ENCODE measurements around the gene RIN3. TPM values are rescaled to one million over a fixed set of nuclear protein-coding genes. Genes with fewer than 3 reads are reported as not detected.

The RIN3 gene
- total RNA-seq, 4 donors from 2014 or later: 15.1 to 32.3 (median 21.9) TPM

GRCh38 chr14:92591346-92591745 lies 77.8 kb downstream of the RIN3 start:
- TF ChIP-seq CTCF (IDR thresholded peaks at IDR 0.05; ENCODE audit: low read depth): no peak

- no peak for TF ChIP-seq CTCF (IDR thresholded peaks at IDR 0.05; ENCODE audit: low read depth)
Measured at GRCh38 chr14:92595267-92595666, 81.7 kb downstream of the RIN3 start.

- TF ChIP-seq CTCF (IDR thresholded peaks at IDR 0.05; ENCODE audit: low read depth): no peak
Measured at GRCh38 chr14:92596331-92596907, 82.8 kb downstream of the RIN3 start.

- TF ChIP-seq CTCF (IDR thresholded peaks at IDR 0.05; ENCODE audit: low read depth): no peak
Measured at GRCh38 chr14:92597906-92598905, 84.6 kb downstream of the RIN3 start.

- no peak for TF ChIP-seq CTCF (IDR thresholded peaks at IDR 0.05; ENCODE audit: low read depth)
Measured at GRCh38 chr14:92599811-92600210, 86.2 kb downstream of the RIN3 start.

GRCh38 chr14:92600318-92601053 lies 86.9 kb downstream of the RIN3 start:
- no peak for TF ChIP-seq CTCF (IDR thresholded peaks at IDR 0.05; ENCODE audit: low read depth)
